GM21717 (cell line): ENCODE results near the gene METTL25B.
A peak's percentile ranks its signal among the peaks of the same experiment; 100 is the strongest.
"Not testable (repeated sequence)": the region's sequence is repeated elsewhere in the genome, so short reads cannot be mapped to it uniquely, and the experiment has no call there.

Source experiments
- ATAC-seq: cut with Tn5 transposase; IDR thresholded peaks from one replicate; pipeline ENCODE4 v1.9.1; 2021; ENCODE audit warnings: mild to moderate bottlenecking, moderate library complexity; ENCODE audit not compliant: unreplicated experiment

Gene METTL25B

GRCh38 chr1:156747742-156748669 is 19.7 kb downstream of the METTL25B start:
- no peak for ATAC-seq

- ATAC-seq: no peak
Observed at GRCh38 chr1:156748670-156749418, 20.6 kb downstream of the METTL25B start.

GRCh38 chr1:156749419-156750118 is 21.3 kb downstream of the METTL25B start:
- ATAC-seq: no peak

- ATAC-seq: no peak
Observed at GRCh38 chr1:156750191-156750672, 22.0 kb downstream of the METTL25B start.

- no peak for ATAC-seq
Observed at GRCh38 chr1:156750711-156751450, 22.6 kb downstream of the METTL25B start.

GRCh38 chr1:156751451-156751756 is 23.1 kb downstream of the METTL25B start, which contains the start of gene HDGF:
Gene HDGF, minus strand, starts transcription at chr1:156751675. Its CDS starts 246 bp downstream, at chr1:156751429.
- ATAC-seq: peak; percentile 24

GRCh38 chr1:156751757-156752481 is 23.6 kb downstream of the METTL25B start:
- peak; percentile 49 for ATAC-seq

GRCh38 chr1:156752843-156753482 is 24.7 kb downstream of the METTL25B start:
- no peak for ATAC-seq

GRCh38 chr1:156754219-156754618 is 25.9 kb downstream of the METTL25B start:
- ATAC-seq: no peak

GRCh38 chr1:156755527-156755950 is 27.3 kb downstream of the METTL25B start:
- ATAC-seq: no peak

GRCh38 chr1:156756355-156756754 is 28.1 kb downstream of the METTL25B start:
- no peak for ATAC-seq

- ATAC-seq: not testable (repeated sequence)
Observed at GRCh38 chr1:156757572-156758253, 29.4 kb downstream of the METTL25B start.

- ATAC-seq: no peak
Observed at GRCh38 chr1:156760092-156760795, 32.0 kb downstream of the METTL25B start.

- ATAC-seq: no peak
Observed at GRCh38 chr1:156760796-156761104, 32.5 kb downstream of the METTL25B start.

- ATAC-seq: not testable (repeated sequence)
Observed at GRCh38 chr1:156765136-156765535, 36.9 kb downstream of the METTL25B start.

- no peak for ATAC-seq
Observed at GRCh38 chr1:156765666-156766065, 37.4 kb downstream of the METTL25B start.

GRCh38 chr1:156766298-156767100 is 38.2 kb downstream of the METTL25B start:
- peak; percentile 8 for ATAC-seq
